ENCODE results near the gene IGSF1.

The IGSF1 gene

GRCh38 chrX:131227608-131228007 is 61.5 kb downstream of the IGSF1 start:
- Histone ChIP-seq H3K4me2 (ENCODE audit: low read length) (no peak overlapping the region), H3K4me1 (ENCODE audit: control insufficient read depth, insufficient read depth, low read length) (no peaks in the 10 kb centered on the region), H3K9me3 (replicated peaks; ENCODE audit: low read length) (no peaks in the 10 kb centered on the region), H3K36me3 (ENCODE audit: insufficient read depth, low read length) (no peaks in the 10 kb centered on the region), H3K9ac (ENCODE audit: low read depth, low read length) (no peak overlapping the region), H3K27me3 (ENCODE audit: control insufficient read depth, insufficient read depth, low read length) (peaks cover 16% of the 10 kb centered on the region), H3K4me3 (ENCODE audit: low read length) (no peak overlapping the region)

GRCh38 chrX:131226591-131226990 is 62.5 kb downstream of the IGSF1 start:
- H3K4me2 ChIP-seq (ENCODE audit: low read length), result no peak overlapping the region
- H3K27me3 ChIP-seq (ENCODE audit: control insufficient read depth, insufficient read depth, low read length), result peaks cover 16% of the 10 kb centered on the region
- H3K4me1 ChIP-seq (ENCODE audit: control insufficient read depth, insufficient read depth, low read length), result no peaks in the 10 kb centered on the region
- no peaks in the 10 kb centered on the region for H3K36me3 ChIP-seq (ENCODE audit: insufficient read depth, low read length)
- H3K9ac ChIP-seq (ENCODE audit: low read depth, low read length), result no peak overlapping the region
- H3K9me3 ChIP-seq (replicated peaks; ENCODE audit: low read length), result no peaks in the 10 kb centered on the region
- H3K4me3 ChIP-seq (ENCODE audit: low read length), result no peak overlapping the region

GRCh38 chrX:131225078-131225477 is 64.0 kb downstream of the IGSF1 start:
- H3K9ac ChIP-seq (ENCODE audit: low read depth, low read length), result no peak overlapping the region
- no peak overlapping the region for H3K4me3 ChIP-seq (ENCODE audit: low read length)
- H3K27me3 ChIP-seq (ENCODE audit: control insufficient read depth, insufficient read depth, low read length), result peaks cover 13% of the 10 kb centered on the region
- no peaks in the 10 kb centered on the region for H3K9me3 ChIP-seq (replicated peaks; ENCODE audit: low read length)
- H3K4me1 ChIP-seq (ENCODE audit: control insufficient read depth, insufficient read depth, low read length), result no peaks in the 10 kb centered on the region
- H3K36me3 ChIP-seq (ENCODE audit: insufficient read depth, low read length), result no peaks in the 10 kb centered on the region
- H3K4me2 ChIP-seq (ENCODE audit: low read length), result no peak overlapping the region
